Stimulated activated CD8-positive, alpha-beta memory T cell treated with anti-CD3 and anti-CD28 coated beads, Interleukin-7, amount 100 ng/mL, for 1 hour (primary cell): ENCODE data around the gene ACOT7.

Source experiments
- DNase-seq, 2 donors: peaks; one replicate each; pipeline ENCODE4 v3.0.0-alpha.2; 2020; ENCODE audit warnings: low read depth in 2 of 2

Gene ACOT7

GRCh38 chr1:6424619-6425593, 31.3 kb upstream of the ACOT7 start, which contains the start of gene ESPN:
Gene ESPN (plus strand): TSS chr1:6424776. CDS start chr1:6424956, 180 bp downstream.
- no peak for DNase-seq

- DNase-seq: no peak
Observed at GRCh38 chr1:6424000-6424565, 30.5 kb upstream of the ACOT7 start.

- DNase-seq: peak; percentile 34 to 60
Observed at GRCh38 chr1:6423321-6423999, 29.9 kb upstream of the ACOT7 start.

- DNase-seq: no peak
Observed at GRCh38 chr1:6421266-6421665, 27.7 kb upstream of the ACOT7 start.

- no peak for DNase-seq
Observed at GRCh38 chr1:6420454-6421042, 27.0 kb upstream of the ACOT7 start.

GRCh38 chr1:6419804-6420453, 26.4 kb upstream of the ACOT7 start, which contains the start of gene HES2:
Gene HES2 (minus strand): TSS chr1:6419919. CDS start chr1:6419820, 99 bp downstream.
- DNase-seq: no peak

- no peak for DNase-seq
Observed at GRCh38 chr1:6419397-6419803, 25.8 kb upstream of the ACOT7 start.

GRCh38 chr1:6418668-6419396, 25.3 kb upstream of the ACOT7 start:
- DNase-seq: no peak

- no peak for DNase-seq
Observed at GRCh38 chr1:6417961-6418667, 24.5 kb upstream of the ACOT7 start.

- no peak for DNase-seq
Observed at GRCh38 chr1:6416906-6417305, 23.3 kb upstream of the ACOT7 start.

GRCh38 chr1:6416295-6416656, 22.7 kb upstream of the ACOT7 start:
- no peak for DNase-seq

GRCh38 chr1:6414881-6415626, 21.5 kb upstream of the ACOT7 start:
- DNase-seq: no peak

GRCh38 chr1:6414443-6414844, 20.9 kb upstream of the ACOT7 start:
- DNase-seq: no peak

GRCh38 chr1:6412896-6413295, 19.3 kb upstream of the ACOT7 start:
- no peak for DNase-seq

GRCh38 chr1:6410248-6410893, 16.8 kb upstream of the ACOT7 start:
- DNase-seq: no peak

GRCh38 chr1:6409733-6410132, 16.2 kb upstream of the ACOT7 start:
- no peak for DNase-seq

- DNase-seq: no peak
Observed at GRCh38 chr1:6409053-6409452, 15.5 kb upstream of the ACOT7 start.

- DNase-seq: no peak
Observed at GRCh38 chr1:6408023-6408422, 14.5 kb upstream of the ACOT7 start.

- DNase-seq: no peak
Observed at GRCh38 chr1:6401673-6402072, 8.1 kb upstream of the ACOT7 start.
